ENCODE data around the gene MYO5B.

MYO5B gene

DNA sequence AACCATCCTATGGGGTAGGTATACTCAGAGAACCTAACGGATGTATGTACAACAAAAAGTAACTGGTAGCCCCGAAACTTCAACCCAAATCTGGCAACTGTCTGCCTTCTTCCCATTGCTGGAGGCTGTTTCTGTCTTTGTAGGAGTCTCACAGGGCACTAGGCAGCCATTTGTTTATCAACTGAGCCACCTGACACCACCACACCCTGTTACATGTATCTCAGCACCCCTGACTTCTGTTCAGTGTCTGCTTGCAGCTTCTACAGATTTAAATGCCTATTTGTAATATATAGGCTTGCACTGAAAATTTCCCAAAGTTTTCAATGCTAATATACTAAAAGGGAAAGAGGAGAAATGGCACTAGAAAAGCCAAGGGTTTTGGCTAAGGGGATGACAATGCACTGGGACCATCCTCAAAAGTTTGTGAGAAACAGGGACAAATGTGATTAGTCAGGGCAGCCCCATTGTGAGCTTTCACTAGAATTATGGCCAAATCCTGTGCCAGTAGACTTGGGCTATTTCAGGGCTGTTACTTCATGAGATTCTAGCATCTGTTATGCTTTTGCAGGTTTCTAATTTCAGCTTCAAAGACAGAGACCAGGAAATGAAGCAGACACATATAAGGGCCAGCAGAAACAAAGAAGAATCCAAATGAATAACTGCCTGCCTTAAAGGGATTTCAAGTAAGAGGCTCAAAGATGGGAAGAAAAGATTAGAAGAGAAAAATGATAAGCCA is 103.3 kb downstream of the MYO5B start:
- H3K27me3 ChIP-seq (replicated peaks in 2 of 5; ENCODE audit: control insufficient read depth in 4 of 5, insufficient read depth in 5 of 5, low read length in 4 of 5) = peaks cover 0 to 2% (median 0%) of the 10 kb centered on the region in 5 experiments
- DNase-seq = no peak
- 94% methylated on average over 2 of the region's 2 CpGs for WGBS (ENCODE audit: insufficient coverage)
- CTCF ChIA-PET = no interaction called here
- H3K27ac ChIP-seq (ENCODE audit: insufficient read depth in 1 of 2, low read depth in 1 of 2, low read length in 2 of 2, poor library complexity in 1 of 2, severe bottlenecking in 2 of 2) = no peak overlapping the region
- H3K4me1 ChIP-seq (ENCODE audit: control extremely low read depth in 1 of 4, control insufficient read depth in 4 of 4, insufficient read depth in 4 of 4, low read length in 3 of 4) = no peaks in the 10 kb centered on the region
- no peaks in the 10 kb centered on the region for H3K9me3 ChIP-seq (ENCODE audit: control extremely low read depth in 1 of 5, control insufficient read depth in 4 of 5, insufficient read depth in 2 of 5, low read depth in 1 of 5, low read length in 4 of 5)
- POLR2A ChIA-PET = no interaction called here
- no peak overlapping the region for H3K4me3 ChIP-seq (ENCODE audit: control insufficient read depth in 1 of 7, extremely low read depth in 1 of 7, insufficient read depth in 4 of 7, low read depth in 2 of 7, low read length in 6 of 7)
- H3K36me3 ChIP-seq (ENCODE audit: control insufficient read depth in 4 of 4, insufficient read depth in 4 of 4, low read length in 3 of 4) = no peaks in the 10 kb centered on the region

DNA sequence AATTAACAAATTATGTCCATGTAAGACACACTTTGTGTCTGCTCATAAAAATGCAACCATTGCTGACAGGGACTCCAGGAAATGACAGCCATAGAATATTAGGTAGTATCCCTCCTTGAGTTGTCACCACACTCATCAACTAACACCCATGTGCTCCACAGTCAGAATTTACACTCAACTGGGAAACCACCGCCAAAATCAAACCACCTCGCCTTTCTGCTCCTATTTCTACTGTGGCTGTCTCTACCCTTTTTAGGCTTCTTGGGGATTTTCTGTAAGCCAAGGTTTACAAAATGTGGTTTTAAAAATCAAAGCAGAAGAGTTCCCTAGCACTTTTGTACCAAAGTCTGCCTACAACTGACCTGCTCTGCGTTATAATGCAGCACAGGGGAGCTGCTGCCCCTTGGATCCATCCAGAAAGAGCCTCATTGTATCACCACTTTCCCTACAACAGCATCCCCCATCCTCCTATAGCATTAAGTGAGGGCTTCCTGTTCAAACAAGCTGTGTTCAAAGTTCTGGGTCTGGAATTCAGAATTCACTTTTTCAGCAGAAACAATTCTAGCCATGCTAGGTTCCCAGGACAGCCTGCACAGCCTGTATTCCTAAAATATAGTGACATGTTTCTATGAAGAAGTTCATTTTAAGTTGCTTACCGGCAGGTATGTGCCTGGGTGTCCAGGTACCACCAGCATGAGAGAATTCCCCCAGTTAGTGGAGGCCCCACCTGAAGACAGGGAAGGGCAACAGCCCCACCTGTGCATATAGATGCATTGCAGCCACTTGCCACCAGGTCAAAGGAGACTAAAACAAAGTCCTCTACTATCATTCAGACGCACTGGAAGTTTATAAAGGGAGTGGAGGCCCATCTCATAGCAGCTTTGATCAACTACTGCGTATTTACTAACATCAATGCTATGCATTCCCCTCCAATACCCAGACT is 104.3 kb downstream of the MYO5B start:
- CTCF ChIA-PET = no interaction called here
- peaks cover 0 to 2% (median 0%) of the 10 kb centered on the region in 5 experiments for H3K27me3 ChIP-seq (replicated peaks in 2 of 5; ENCODE audit: control insufficient read depth in 4 of 5, insufficient read depth in 5 of 5, low read length in 4 of 5)
- no peaks in the 10 kb centered on the region for H3K36me3 ChIP-seq (ENCODE audit: control insufficient read depth in 4 of 4, insufficient read depth in 4 of 4, low read length in 3 of 4)
- H3K9me3 ChIP-seq (ENCODE audit: control extremely low read depth in 1 of 5, control insufficient read depth in 4 of 5, insufficient read depth in 2 of 5, low read depth in 1 of 5, low read length in 4 of 5) = no peaks in the 10 kb centered on the region
- 81% methylated on average over 6 of the region's 6 CpGs for WGBS (ENCODE audit: insufficient coverage)
- no peak for DNase-seq
- POLR2A ChIA-PET = no interaction called here
- no peak overlapping the region for H3K4me3 ChIP-seq (ENCODE audit: control insufficient read depth in 1 of 7, extremely low read depth in 1 of 7, insufficient read depth in 4 of 7, low read depth in 2 of 7, low read length in 6 of 7)
- no peaks in the 10 kb centered on the region for H3K4me1 ChIP-seq (ENCODE audit: control extremely low read depth in 1 of 4, control insufficient read depth in 4 of 4, insufficient read depth in 4 of 4, low read length in 3 of 4)
- H3K27ac ChIP-seq (ENCODE audit: insufficient read depth in 1 of 2, low read depth in 1 of 2, low read length in 2 of 2, poor library complexity in 1 of 2, severe bottlenecking in 2 of 2) = no peak overlapping the region

DNA sequence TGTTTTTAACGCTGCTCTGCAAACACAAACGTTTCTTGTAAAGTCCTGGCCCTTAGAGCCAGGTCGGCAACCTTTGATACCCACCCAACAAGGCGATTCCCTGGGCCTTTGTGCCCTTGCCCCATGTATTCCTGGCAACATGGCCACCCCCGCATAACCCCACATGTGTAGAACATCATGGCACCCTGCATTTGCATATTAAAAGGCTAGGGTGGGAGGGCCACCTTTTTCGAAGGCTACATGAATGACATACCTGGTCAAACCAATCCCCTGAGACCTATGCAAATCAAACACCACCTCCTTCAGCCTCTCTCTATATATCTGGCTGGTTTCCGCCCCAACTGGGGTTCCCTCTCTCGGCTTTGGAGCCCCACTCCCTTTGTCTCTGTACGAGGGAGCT is 105.2 kb downstream of the MYO5B start:
- WGBS (ENCODE audit: insufficient coverage) = 88% methylated on average over 5 of the region's 9 CpGs
- Histone ChIP-seq H3K27ac (ENCODE audit: insufficient read depth in 1 of 2, low read depth in 1 of 2, low read length in 2 of 2, poor library complexity in 1 of 2, severe bottlenecking in 2 of 2) (no peak overlapping the region), H3K4me1 (ENCODE audit: control extremely low read depth in 1 of 4, control insufficient read depth in 4 of 4, insufficient read depth in 4 of 4, low read length in 3 of 4) (no peaks in the 10 kb centered on the region), H3K4me3 (ENCODE audit: control insufficient read depth in 1 of 7, extremely low read depth in 1 of 7, insufficient read depth in 4 of 7, low read depth in 2 of 7, low read length in 6 of 7) (no peak overlapping the region), H3K27me3 (replicated peaks in 2 of 5; ENCODE audit: control insufficient read depth in 4 of 5, insufficient read depth in 5 of 5, low read length in 4 of 5) (peaks cover 0 to 2% (median 0%) of the 10 kb centered on the region in 5 experiments), H3K36me3 (ENCODE audit: control insufficient read depth in 4 of 4, insufficient read depth in 4 of 4, low read length in 3 of 4) (no peaks in the 10 kb centered on the region), H3K9me3 (ENCODE audit: control extremely low read depth in 1 of 5, control insufficient read depth in 4 of 5, insufficient read depth in 2 of 5, low read depth in 1 of 5, low read length in 4 of 5) (no peaks in the 10 kb centered on the region)
- no peak for DNase-seq
- ChIA-PET POLR2A (no interaction called here), CTCF (no interaction called here)

DNA sequence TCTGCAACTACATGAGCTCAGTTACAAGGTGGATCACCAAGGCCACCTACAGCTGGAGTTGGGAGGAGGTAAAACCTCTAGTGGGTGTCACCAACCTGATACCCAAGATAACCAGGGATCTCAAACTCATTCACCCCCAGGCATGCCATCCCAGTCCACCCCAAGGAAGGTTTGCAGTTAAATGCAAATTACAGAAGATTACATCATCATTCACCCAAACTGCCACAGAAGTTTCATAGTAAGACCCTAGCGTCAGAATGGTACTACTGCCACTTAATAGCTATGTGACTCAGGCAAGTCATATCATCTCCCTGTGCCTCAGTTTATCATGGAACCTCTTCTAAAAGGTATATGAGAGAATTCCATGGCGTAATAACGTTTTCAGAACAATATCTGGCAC is 111.2 kb downstream of the MYO5B start:
- Histone ChIP-seq H3K9me3 (ENCODE audit: control extremely low read depth in 1 of 5, control insufficient read depth in 4 of 5, insufficient read depth in 2 of 5, low read depth in 1 of 5, low read length in 4 of 5) (peaks cover 0 to 2% (median 0%) of the 10 kb centered on the region in 5 experiments), H3K4me3 (ENCODE audit: control insufficient read depth in 1 of 7, extremely low read depth in 1 of 7, insufficient read depth in 4 of 7, low read depth in 2 of 7, low read length in 6 of 7) (no peak overlapping the region), H3K36me3 (ENCODE audit: control insufficient read depth in 4 of 4, insufficient read depth in 4 of 4, low read length in 3 of 4) (no peaks in the 10 kb centered on the region), H3K4me1 (ENCODE audit: control extremely low read depth in 1 of 4, control insufficient read depth in 4 of 4, insufficient read depth in 4 of 4, low read length in 3 of 4) (no peaks in the 10 kb centered on the region), H3K27me3 (replicated peaks in 2 of 5; ENCODE audit: control insufficient read depth in 4 of 5, insufficient read depth in 5 of 5, low read length in 4 of 5) (peaks cover 0 to 9% (median 0%) of the 10 kb centered on the region in 5 experiments), H3K27ac (ENCODE audit: insufficient read depth in 1 of 2, low read depth in 1 of 2, low read length in 2 of 2, poor library complexity in 1 of 2, severe bottlenecking in 2 of 2) (no peak overlapping the region)
- 100% methylated on average over 2 of the region's 3 CpGs for WGBS (ENCODE audit: insufficient coverage)
- ChIA-PET POLR2A (no interaction called here), CTCF (no interaction called here)
- no peak for DNase-seq

DNA sequence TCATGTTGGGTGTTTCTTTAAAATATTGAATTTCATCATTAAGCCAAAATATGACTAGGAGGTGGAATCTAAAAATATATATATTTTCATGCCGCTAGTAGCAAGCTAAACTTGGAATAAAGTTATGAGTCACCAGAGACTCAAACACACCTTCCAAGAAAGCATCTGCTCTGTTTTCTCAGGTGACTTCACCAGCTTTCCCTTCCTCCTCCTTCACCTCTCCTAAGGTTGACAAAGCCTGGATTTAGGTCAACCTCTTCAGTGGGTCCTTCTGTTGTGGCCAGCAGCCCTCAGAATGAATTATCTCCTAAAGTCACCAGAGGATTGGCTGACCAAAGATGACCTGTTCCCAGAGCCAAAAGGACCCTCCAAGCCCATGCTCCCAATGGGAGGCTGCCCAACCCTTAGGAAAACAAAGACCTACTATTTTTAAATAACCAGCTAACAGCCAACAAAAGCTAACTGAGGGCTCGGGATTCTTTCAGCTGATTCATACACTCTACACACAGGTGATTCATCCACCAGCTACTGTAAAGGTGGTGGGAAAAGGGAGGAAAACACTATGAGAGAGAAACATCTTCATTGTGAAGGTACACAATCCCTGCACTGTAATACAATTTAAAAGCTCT is 113.9 kb downstream of the MYO5B start:
- peaks cover 0 to 9% (median 0%) of the 10 kb centered on the region in 5 experiments for H3K27me3 ChIP-seq (replicated peaks in 2 of 5; ENCODE audit: control insufficient read depth in 4 of 5, insufficient read depth in 5 of 5, low read length in 4 of 5)
- POLR2A ChIA-PET = no interaction called here

DNA sequence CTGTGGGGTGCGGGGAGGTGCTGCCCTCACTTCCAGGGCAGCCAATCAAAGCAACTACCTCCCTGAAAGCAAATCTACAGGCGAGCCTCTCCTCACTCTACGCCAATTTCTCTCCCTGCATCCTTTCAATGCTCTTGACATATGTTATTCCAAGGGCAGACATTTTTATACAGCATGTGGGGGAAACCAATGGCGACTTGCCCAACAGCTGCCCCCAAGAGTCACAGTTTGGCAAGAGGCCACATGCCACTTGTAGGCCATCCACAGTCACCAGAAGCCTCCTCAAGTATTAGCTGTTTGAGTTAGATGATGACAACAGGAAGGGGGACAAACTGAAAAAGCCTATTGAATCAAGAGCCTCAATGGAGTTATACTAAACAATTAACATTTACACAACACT is 114.6 kb downstream of the MYO5B start:
- no peak for DNase-seq
- POLR2A ChIA-PET = no interaction called here
- H3K9me3 ChIP-seq (ENCODE audit: control extremely low read depth in 1 of 5, control insufficient read depth in 4 of 5, insufficient read depth in 2 of 5, low read depth in 1 of 5, low read length in 4 of 5) = peaks cover 0 to 2% (median 0%) of the 10 kb centered on the region in 5 experiments

More for the DNA sequence above, 113.9 kb downstream of the MYO5B start:
- Histone ChIP-seq H3K36me3 (ENCODE audit: control insufficient read depth in 4 of 4, insufficient read depth in 4 of 4, low read length in 3 of 4) (no peaks in the 10 kb centered on the region), H3K4me1 (ENCODE audit: control extremely low read depth in 1 of 4, control insufficient read depth in 4 of 4, insufficient read depth in 4 of 4, low read length in 3 of 4) (peaks cover 0 to 4% (median 0%) of the 10 kb centered on the region in 4 experiments), H3K9me3 (ENCODE audit: control extremely low read depth in 1 of 5, control insufficient read depth in 4 of 5, insufficient read depth in 2 of 5, low read depth in 1 of 5, low read length in 4 of 5) (peaks cover 0 to 2% (median 0%) of the 10 kb centered on the region in 5 experiments), H3K27ac (ENCODE audit: insufficient read depth in 1 of 2, low read depth in 1 of 2, low read length in 2 of 2, poor library complexity in 1 of 2, severe bottlenecking in 2 of 2) (no peak overlapping the region), H3K4me3 (ENCODE audit: control insufficient read depth in 1 of 7, extremely low read depth in 1 of 7, insufficient read depth in 4 of 7, low read depth in 2 of 7, low read length in 6 of 7) (no peak overlapping the region)
- WGBS (ENCODE audit: insufficient coverage) = no CpG with 5 or more reads among the region's 2 CpGs
- CTCF ChIA-PET = no interaction called here
- DNase-seq = no peak

More for the DNA sequence above, 114.6 kb downstream of the MYO5B start:
- H3K4me1 ChIP-seq (ENCODE audit: control extremely low read depth in 1 of 4, control insufficient read depth in 4 of 4, insufficient read depth in 4 of 4, low read length in 3 of 4) = peaks cover 0 to 5% (median 0%) of the 10 kb centered on the region in 4 experiments
- 100% methylated on average over 2 of the region's 4 CpGs for WGBS (ENCODE audit: insufficient coverage)
- H3K36me3 ChIP-seq (ENCODE audit: control insufficient read depth in 4 of 4, insufficient read depth in 4 of 4, low read length in 3 of 4) = no peaks in the 10 kb centered on the region
- H3K27me3 ChIP-seq (replicated peaks in 2 of 5; ENCODE audit: control insufficient read depth in 4 of 5, insufficient read depth in 5 of 5, low read length in 4 of 5) = peaks cover 0 to 9% (median 0%) of the 10 kb centered on the region in 5 experiments
- no peak overlapping the region for H3K4me3 ChIP-seq (ENCODE audit: control insufficient read depth in 1 of 7, extremely low read depth in 1 of 7, insufficient read depth in 4 of 7, low read depth in 2 of 7, low read length in 6 of 7)
- no peak overlapping the region for H3K27ac ChIP-seq (ENCODE audit: insufficient read depth in 1 of 2, low read depth in 1 of 2, low read length in 2 of 2, poor library complexity in 1 of 2, severe bottlenecking in 2 of 2)
- CTCF ChIA-PET = no interaction called here
